GM23248 (cell line): ENCODE measurements around the gene DEFB131A. TPM values are rescaled to one million over a fixed set of nuclear protein-coding genes. Genes with fewer than 3 reads are reported as not detected.
"Not testable (repeated sequence)": the region's sequence is repeated elsewhere in the genome, so short reads cannot be mapped to it uniquely, and the experiment has no call there.

Experiments used
- DNase-seq: peaks from one replicate; pipeline ENCODE4 v3.0.0-alpha.2; 2015
- H2AFZ ChIP-seq: fragments of 200-600 bp; sonication (generic); 2 replicates; pipeline ENCODE4 v1.6.1; 2016; ENCODE audit warnings: antibody characterized with exemption
- H3F3A ChIP-seq: fragments of 200-600 bp; sonication (generic); 2 replicates; pipeline ENCODE4 v1.6.1; 2016; ENCODE audit warnings: mild to moderate bottlenecking, antibody characterized with exemption, mixed run types; ENCODE audit not compliant: insufficient read depth
- H3K27ac ChIP-seq: fragments of 200-600 bp; sonication (generic); 2 replicates; pipeline ENCODE4 v1.5.1; 2016; ENCODE audit warnings: mild to moderate bottlenecking
- H3K27me3 ChIP-seq: fragments of 200-600 bp; sonication (generic); replicated peaks from 2 replicates; pipeline ENCODE4 v1.6.1; 2016; ENCODE audit warnings: mild to moderate bottlenecking; ENCODE audit not compliant: insufficient read depth
- H3K36me3 ChIP-seq: fragments of 200-600 bp; sonication (generic); 2 replicates; pipeline ENCODE4 v1.6.1; 2016; ENCODE audit warnings: low read depth, mild to moderate bottlenecking
- H3K4me1 ChIP-seq: fragments of 200-600 bp; sonication (generic); 2 replicates; pipeline ENCODE4 v1.6.1; 2016; ENCODE audit warnings: mild to moderate bottlenecking; ENCODE audit not compliant: insufficient read depth
- H3K4me2 ChIP-seq: fragments of 200-600 bp; sonication (generic); one replicate; pipeline ENCODE4 v1.6.1; 2016; ENCODE audit warnings: mild to moderate bottlenecking; ENCODE audit not compliant: unreplicated experiment
- H3K4me3 ChIP-seq: fragments of 200-600 bp; sonication (generic); 2 replicates; pipeline ENCODE4 v1.5.1; 2016; ENCODE audit warnings: mild to moderate bottlenecking
- H3K79me2 ChIP-seq: fragments of 200-600 bp; sonication (generic); 2 replicates; pipeline ENCODE4 v1.6.1; 2016; ENCODE audit warnings: mild to moderate bottlenecking; ENCODE audit not compliant: insufficient read depth
- H3K9ac ChIP-seq: fragments of 200-600 bp; sonication (generic); 2 replicates; pipeline ENCODE4 v1.6.1; 2016; ENCODE audit warnings: mild to moderate bottlenecking
- H3K9me2 ChIP-seq: fragments of 200-600 bp; sonication (generic); 2 replicates; pipeline ENCODE4 v1.6.1; 2016; ENCODE audit warnings: mixed run types, mild to moderate bottlenecking, moderate library complexity; ENCODE audit not compliant: insufficient read depth
- H3K9me3 ChIP-seq: fragments of 200-600 bp; sonication (generic); one replicate; pipeline ENCODE4 v1.6.1; 2017; ENCODE audit warnings: low read depth
- H4K20me1 ChIP-seq: fragments of 200-600 bp; sonication (generic); 2 replicates; pipeline ENCODE4 v1.6.0; 2016; ENCODE audit not compliant: insufficient read depth
- WGBS, 2 experiments: methylation state at CpG; one replicate each; pipeline ENCODE4 v1.1.6; 2015 to 2017; ENCODE audit warnings: low lambda C conversion rate in 2 of 2, low coverage in 1 of 2; ENCODE audit errors: missing lambda C conversion rate in 2 of 2; 5-methylcytosine and 5-hydroxymethylcytosine counted together
- in situ Hi-C: fragments of 300-500 bp; cut with MboI; formaldehyde crosslinking; loops from 2 replicates; pipeline ENCODE4 v1.15.0; 2020
- polyA plus RNA-seq: library from polyadenylated mRNA; unstranded; fragments of >200 nt; fragmentation: Nextera tagmentation; extraction: Ambion mirVana; gene quantifications from 2 replicates; pipeline ENCODE4 v1.2.1, GENCODE V29; 2016
- total RNA-seq: library from RNA; depleted of rRNA; stranded (reverse); fragments of >200 nt; shearing (Covaris generic); gene quantifications from 2 replicates; pipeline ENCODE4 v1.2.3, GENCODE V29; 2014

The DEFB131A gene
- total and polyA plus RNA-seq, 2 experiments from 2014 or later, result not detected

DNA sequence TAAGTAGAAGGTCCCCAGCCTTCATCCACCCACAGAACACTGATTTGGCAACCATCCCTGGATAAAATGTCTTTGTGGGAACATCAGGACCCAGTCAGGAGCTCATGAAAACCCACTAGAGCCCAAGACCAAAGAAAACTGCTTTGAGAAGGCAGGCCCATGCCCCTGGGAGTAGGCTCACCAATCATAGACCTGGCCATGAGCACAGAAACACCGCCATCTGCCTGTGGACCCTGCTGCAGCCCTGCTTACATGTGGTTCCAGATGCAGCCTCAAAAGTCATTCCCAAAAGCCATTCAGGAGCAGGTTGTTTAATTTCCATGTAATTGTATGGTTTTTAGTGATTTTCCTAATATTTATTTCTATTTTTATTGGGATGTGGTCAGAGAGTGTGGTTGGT, 10.9 kb upstream of the DEFB131A start:
- in situ Hi-C loops, H3K27me3 ChIP-seq, H3K36me3 ChIP-seq, H3K9me3 ChIP-seq, H3K4me3 ChIP-seq, H3K9me2 ChIP-seq, H3K27ac ChIP-seq, H2AFZ ChIP-seq, H3K79me2 ChIP-seq, H3K4me1 ChIP-seq, DNase-seq, H3K9ac ChIP-seq, H4K20me1 ChIP-seq, H3K4me2 ChIP-seq, H3F3A ChIP-seq: not testable (repeated sequence)
- 23 to 32% methylated on average over 1 of the region's 1 CpG for WGBS, 2 experiments

DNA sequence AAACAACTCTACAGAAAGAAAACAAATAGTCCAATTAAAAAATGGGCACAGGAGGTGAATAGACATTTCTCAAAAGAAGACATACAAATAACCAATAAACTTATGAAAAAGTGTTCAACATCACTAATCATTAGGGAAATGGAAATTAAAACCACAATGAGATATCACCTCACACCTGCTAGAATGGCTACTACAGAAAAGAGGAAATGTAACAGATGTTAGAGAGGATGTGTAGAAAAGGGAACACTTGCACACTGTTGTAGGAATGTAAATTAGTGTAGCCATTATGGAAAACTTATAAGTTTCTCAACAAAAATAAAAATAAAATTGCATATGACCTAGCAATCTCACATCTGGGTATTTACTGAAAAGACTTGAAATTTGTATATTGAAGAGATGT, 7.5 kb upstream of the DEFB131A start:
- H3K79me2 ChIP-seq, H2AFZ ChIP-seq, DNase-seq, H3K9me3 ChIP-seq, H3K27ac ChIP-seq, in situ Hi-C loops, H4K20me1 ChIP-seq, H3K4me3 ChIP-seq, H3K4me2 ChIP-seq, H3K9me2 ChIP-seq, H3K9ac ChIP-seq, H3F3A ChIP-seq, H3K4me1 ChIP-seq, H3K27me3 ChIP-seq, H3K36me3 ChIP-seq: not testable (repeated sequence)

DNA sequence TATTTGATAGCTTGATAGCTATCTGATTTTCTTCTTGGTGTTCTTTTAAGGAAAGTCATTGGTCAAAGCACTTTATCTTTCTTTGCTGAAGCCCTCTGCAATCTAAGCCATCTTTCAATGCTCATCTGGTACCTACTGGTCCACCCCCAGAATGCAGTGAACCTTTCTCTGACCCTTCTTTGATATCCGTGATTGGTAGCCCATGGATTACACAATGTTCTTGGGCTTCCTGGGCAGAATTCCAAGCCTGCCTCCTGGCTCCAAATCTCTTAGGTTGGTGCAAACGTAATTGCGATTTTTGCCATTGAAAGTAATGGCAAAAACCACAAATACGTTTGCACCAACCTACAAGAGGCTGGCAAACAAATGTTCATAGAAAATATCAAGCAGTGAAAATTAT, 1.9 kb upstream of the DEFB131A start:
- in situ Hi-C loops, H3K9ac ChIP-seq, H3K9me2 ChIP-seq, H3K79me2 ChIP-seq, H3K27me3 ChIP-seq, DNase-seq, H3K36me3 ChIP-seq, H3K4me2 ChIP-seq, H4K20me1 ChIP-seq, H3K27ac ChIP-seq, H3K4me1 ChIP-seq, H3K9me3 ChIP-seq, H2AFZ ChIP-seq, H3F3A ChIP-seq, H3K4me3 ChIP-seq: not testable (repeated sequence)
- WGBS, 2 experiments, result 27 to 30% methylated on average over 4 of the region's 4 CpGs

- H3K4me1 ChIP-seq, H3K9ac ChIP-seq, H3K36me3 ChIP-seq, H3K4me2 ChIP-seq, H3K9me3 ChIP-seq, H3F3A ChIP-seq, H3K27ac ChIP-seq, H2AFZ ChIP-seq, H4K20me1 ChIP-seq, H3K27me3 ChIP-seq, H3K9me2 ChIP-seq, H3K4me3 ChIP-seq, H3K79me2 ChIP-seq, DNase-seq, in situ Hi-C loops: not testable (repeated sequence)
- WGBS, 2 experiments, result 31 to 34% methylated on average over 6 of the region's 6 CpGs
Observed at GRCh38 chr4:9444681-9445080, 467 bp downstream of the DEFB131A start.

GRCh38 chr4:9452251-9452650, 8.0 kb downstream of the DEFB131A start:
- WGBS, 2 experiments, result 54 to 59% methylated on average over 10 of the region's 10 CpGs
- H2AFZ ChIP-seq, H3K27me3 ChIP-seq, H3K4me1 ChIP-seq, DNase-seq, H4K20me1 ChIP-seq, H3K9me2 ChIP-seq, H3K79me2 ChIP-seq, H3K27ac ChIP-seq, H3F3A ChIP-seq, H3K9me3 ChIP-seq, in situ Hi-C loops, H3K9ac ChIP-seq, H3K4me3 ChIP-seq, H3K4me2 ChIP-seq, H3K36me3 ChIP-seq: not testable (repeated sequence)

DNA sequence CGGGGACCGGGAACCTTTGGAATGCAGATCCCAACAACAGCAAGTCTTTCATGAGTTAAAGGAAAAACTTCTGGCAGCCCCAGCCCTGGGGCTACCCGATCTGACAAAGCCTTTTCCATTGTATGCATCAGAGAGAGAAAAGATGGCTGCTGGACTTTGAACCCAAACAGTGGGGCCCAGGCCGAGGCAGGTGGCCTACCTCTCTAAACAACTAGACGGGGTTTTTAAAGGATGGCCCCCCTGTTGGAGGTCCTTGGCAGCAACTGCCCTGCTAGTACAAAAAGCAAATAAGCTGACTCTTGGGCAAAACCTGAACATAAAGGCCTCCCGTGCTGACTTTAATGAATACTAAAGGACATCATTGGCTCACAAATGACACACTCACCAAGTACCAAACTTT, 10.1 kb downstream of the DEFB131A start:
- H3K9ac ChIP-seq, H4K20me1 ChIP-seq, H3F3A ChIP-seq, H3K27ac ChIP-seq, in situ Hi-C loops, DNase-seq, H3K79me2 ChIP-seq, H3K36me3 ChIP-seq, H3K27me3 ChIP-seq, H3K4me3 ChIP-seq, H3K4me1 ChIP-seq, H3K9me2 ChIP-seq, H2AFZ ChIP-seq, H3K9me3 ChIP-seq, H3K4me2 ChIP-seq: not testable (repeated sequence)
- 26 to 31% methylated on average over 6 of the region's 6 CpGs for WGBS, 2 experiments

GRCh38 chr4:9455046-9455445, 10.8 kb downstream of the DEFB131A start:
- 30 to 37% methylated on average over 5 of the region's 5 CpGs for WGBS, 2 experiments
- H3K4me1 ChIP-seq, H3K9ac ChIP-seq, H3K27ac ChIP-seq, DNase-seq, H3K9me3 ChIP-seq, H2AFZ ChIP-seq, H3K36me3 ChIP-seq, H3F3A ChIP-seq, H4K20me1 ChIP-seq, H3K4me3 ChIP-seq, H3K79me2 ChIP-seq, H3K4me2 ChIP-seq, H3K27me3 ChIP-seq, H3K9me2 ChIP-seq, in situ Hi-C loops: not testable (repeated sequence)

DNA sequence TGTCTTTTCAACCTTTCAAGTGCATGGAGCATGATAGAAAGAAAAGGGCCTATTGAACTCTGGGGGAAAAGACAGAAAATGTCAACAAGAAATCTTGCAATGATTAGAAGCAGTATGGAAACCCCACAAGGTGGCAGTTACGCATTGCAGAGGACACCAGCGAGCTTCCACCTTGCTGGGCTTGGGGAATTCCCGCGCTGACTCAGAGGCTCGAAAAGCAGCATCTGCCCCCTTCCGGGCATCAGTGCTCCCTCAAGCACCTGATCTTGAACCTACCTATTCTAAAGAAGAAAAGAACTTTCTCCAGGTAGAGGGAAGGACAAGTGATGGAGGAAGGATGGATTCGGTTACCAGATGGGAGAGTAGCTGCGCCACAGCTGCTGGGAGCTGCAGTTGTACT, 35.3 kb downstream of the DEFB131A start:
- WGBS, 2 experiments, result no CpG with 5 or more reads among the region's 8 CpGs
- in situ Hi-C loops, DNase-seq: not testable (repeated sequence)

More for the DNA sequence above, 35.3 kb downstream of the DEFB131A start:
- H3K4me1 ChIP-seq, H3K27ac ChIP-seq, H3K36me3 ChIP-seq, H3K27me3 ChIP-seq, H3K79me2 ChIP-seq, H3F3A ChIP-seq, H2AFZ ChIP-seq, H3K4me2 ChIP-seq, H3K9ac ChIP-seq, H3K9me3 ChIP-seq, H3K4me3 ChIP-seq, H4K20me1 ChIP-seq, H3K9me2 ChIP-seq: not testable (repeated sequence)
